ENCODE measurements around the gene IFIT2. TPM values are rescaled to one million over a fixed set of nuclear protein-coding genes. Genes with fewer than 3 reads are reported as not detected.
A peak's percentile ranks its signal among the peaks of the same experiment; 100 is the strongest.
"Not testable (repeated sequence)": the region's sequence is repeated elsewhere in the genome, so short reads cannot be mapped to it uniquely, and the experiment has no call there.

The IFIT2 gene
- polyA plus RNA-seq, 3 donors: 7.5 to 9.2 (median 8.8) TPM

DNA sequence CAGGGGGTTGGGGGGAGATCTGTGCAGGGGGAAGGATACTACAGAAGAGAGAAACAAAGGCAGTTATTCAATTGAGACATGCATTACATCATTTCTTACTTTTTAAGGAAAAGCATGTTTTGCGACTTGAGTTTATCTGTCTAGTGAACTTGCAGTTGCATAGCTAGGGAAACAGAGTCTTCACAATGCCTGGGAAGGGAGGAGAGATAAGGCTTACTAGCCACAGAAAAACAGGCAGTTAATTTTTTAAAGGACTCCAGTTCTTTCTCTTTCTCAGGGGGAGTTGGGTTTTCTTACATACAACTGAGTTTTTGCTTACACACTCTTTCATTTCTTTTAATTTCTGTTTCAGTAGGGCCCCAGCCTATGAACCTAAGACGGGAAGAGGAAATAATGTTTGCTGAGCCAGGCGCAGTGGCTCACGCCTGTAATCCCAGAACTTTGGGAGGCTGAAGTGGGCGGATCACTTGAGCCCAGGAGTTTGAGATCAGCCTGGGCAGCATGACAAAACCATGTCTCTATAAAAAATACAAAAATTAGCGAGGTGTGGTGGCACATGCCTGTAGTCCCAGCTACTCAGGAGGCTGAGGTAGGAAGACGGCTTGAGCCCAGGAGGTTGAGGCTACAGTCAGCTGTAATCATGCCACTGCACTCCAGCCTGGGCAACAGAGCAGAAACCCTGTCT lies 48.9 kb downstream of the IFIT2 start:
- not testable (repeated sequence) for DNase-seq (ENCODE audit: extremely low read depth in 1 of 11, low read depth in 9 of 11, low spot score in 4 of 11)

GRCh38 chr10:89351412-89351779 lies 49.5 kb downstream of the IFIT2 start:
- no peak for DNase-seq (ENCODE audit: extremely low read depth in 1 of 11, low read depth in 9 of 11, low spot score in 4 of 11)

DNA sequence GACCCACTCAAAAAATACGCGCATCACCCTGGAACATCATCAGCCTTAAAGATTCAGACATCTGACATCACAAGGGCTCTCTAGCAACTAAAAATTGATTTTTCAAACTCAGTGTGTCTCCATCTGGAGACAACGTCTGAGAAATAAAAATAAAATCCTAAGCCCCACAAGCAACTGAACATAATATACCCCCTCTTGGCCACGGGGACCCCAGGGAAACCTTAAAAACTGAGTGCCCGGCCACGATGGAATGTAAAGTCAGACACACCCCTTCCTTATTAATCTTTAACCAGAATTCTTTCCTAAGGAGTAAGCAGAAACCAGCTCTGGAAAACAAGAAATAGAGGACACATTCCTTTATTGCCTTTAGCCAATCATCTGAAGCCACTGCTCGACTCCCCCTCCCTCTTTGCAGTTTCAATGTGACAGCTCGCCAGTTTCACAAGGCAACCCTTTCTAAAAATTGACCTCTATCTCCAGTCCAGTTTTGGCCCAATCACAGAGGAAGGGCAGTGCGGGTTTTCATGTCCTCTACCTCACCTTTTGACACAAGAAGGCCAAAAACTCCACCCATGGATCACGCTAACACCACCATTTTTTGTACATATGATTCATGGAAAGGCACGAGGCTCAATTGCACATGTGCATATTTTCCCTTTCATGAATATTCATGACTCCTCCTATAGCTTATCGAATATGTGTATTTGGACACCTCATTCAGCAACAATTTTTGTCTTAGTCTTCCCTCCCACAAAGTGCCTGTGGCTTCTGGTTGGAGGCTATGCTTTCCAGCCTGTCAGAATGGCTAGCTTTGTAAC lies 50.1 kb downstream of the IFIT2 start:
- peak in 6 of 11 donors; percentile 64 to 84 (median 76) for DNase-seq (ENCODE audit: extremely low read depth in 1 of 11, low read depth in 9 of 11, low spot score in 4 of 11)

DNA sequence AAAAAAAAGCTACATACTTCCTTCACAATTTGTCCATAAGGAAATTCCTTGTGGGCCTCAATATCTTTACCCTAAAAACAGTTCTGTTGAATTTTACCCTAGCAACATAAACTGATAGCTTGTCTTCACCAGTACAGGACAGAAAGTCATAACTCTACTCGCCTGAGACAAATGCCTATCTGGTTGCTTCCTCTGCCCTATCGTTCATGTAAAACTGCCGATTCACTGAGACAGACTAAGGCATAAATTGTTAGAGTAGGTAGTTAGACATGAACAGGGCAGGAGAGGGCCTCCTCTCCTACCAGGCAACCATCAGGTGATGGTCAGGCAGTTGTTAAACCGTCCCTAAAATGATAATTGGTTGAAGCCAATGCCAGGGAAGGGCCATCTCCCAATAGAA lies 51.0 kb downstream of the IFIT2 start:
- no peak for DNase-seq (ENCODE audit: extremely low read depth in 1 of 11, low read depth in 9 of 11, low spot score in 4 of 11)

DNA sequence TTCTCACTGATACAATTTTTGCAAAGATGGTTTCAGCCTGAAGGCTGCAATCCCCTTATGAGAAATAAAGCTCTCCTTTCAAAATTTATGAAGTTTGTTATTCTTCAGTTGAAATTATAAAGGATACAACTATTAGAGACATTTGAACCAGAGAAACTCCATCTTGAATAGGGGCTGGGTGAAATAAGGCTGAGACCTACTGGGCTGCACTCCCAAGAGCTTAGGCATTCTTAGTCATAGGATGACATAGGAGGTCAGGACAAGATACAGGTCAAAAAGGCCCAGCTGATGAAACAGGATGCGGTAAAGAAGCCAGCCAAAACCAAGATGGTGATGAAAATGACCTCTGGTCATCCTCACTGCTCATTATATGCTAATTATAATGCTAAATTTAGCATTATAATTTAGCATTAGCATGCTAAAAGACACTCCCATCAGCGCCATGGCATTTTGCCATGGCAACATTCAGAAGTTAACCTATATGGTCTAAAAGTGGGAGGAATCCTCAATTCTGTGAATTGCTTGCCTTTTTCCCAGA lies 53.6 kb downstream of the IFIT2 start:
- no peak for DNase-seq (ENCODE audit: extremely low read depth in 1 of 11, low read depth in 9 of 11, low spot score in 4 of 11)

GRCh38 chr10:89357096-89357495 lies 55.2 kb downstream of the IFIT2 start:
- no peak for DNase-seq (ENCODE audit: extremely low read depth in 1 of 11, low read depth in 9 of 11, low spot score in 4 of 11)

- no peak for DNase-seq (ENCODE audit: extremely low read depth in 1 of 11, low read depth in 9 of 11, low spot score in 4 of 11)
Observed at GRCh38 chr10:89357975-89358374, 56.1 kb downstream of the IFIT2 start.

Other genes with a start within 250 kb of the IFIT2 start
- under 1 TPM; 0.20 to 0.23 (median 0.22) TPM for gene CH25H, start 94.7 kb upstream of the IFIT2 start, polyA plus RNA-seq (ENCODE audit: insufficient read length in 3 of 3)
- gene LIPA, start 50.3 kb upstream of the IFIT2 start, polyA plus RNA-seq (ENCODE audit: insufficient read length in 3 of 3): 10 to 100 TPM; 44.1 to 57.6 (median 47.9) TPM
- gene IFIT3, start 26.0 kb downstream of the IFIT2 start, polyA plus RNA-seq (ENCODE audit: insufficient read length in 3 of 3): 10 to 100 TPM; 13.7 to 16.6 (median 15.9) TPM
- under 1 TPM; 0.10 to 0.11 (median 0.11) TPM for gene IFIT1B, start 76.0 kb downstream of the IFIT2 start, polyA plus RNA-seq (ENCODE audit: insufficient read length in 3 of 3)
- 10 to 100 TPM; 13.9 to 23.7 (median 21.4) TPM for gene IFIT1, start 90.6 kb downstream of the IFIT2 start, polyA plus RNA-seq (ENCODE audit: insufficient read length in 3 of 3)
- gene IFIT5, start 112.5 kb downstream of the IFIT2 start, polyA plus RNA-seq (ENCODE audit: insufficient read length in 3 of 3): 10 to 100 TPM; 14.6 to 21.0 (median 17.7) TPM
- 10 to 100 TPM; 22.1 to 32.0 (median 30.7) TPM for gene SLC16A12, start 233.5 kb downstream of the IFIT2 start, polyA plus RNA-seq (ENCODE audit: insufficient read length in 3 of 3)

All from renal cortex interstitium (tissue), 11 donors.